Loucy (cell line): Measurements from ENCODE around the gene PIK3CB.
"Not testable (repeated sequence)": the region's sequence is repeated elsewhere in the genome, so short reads cannot be mapped to it uniquely, and the experiment has no call there.

ENCODE experiments used
- EZH2phosphoT487 ChIP-seq: fragments of 200-600 bp; IDR thresholded peaks from 2 replicates; pipeline ENCODE4 v1.6.1; 2018; ENCODE audit warnings: antibody characterized with exemption, mild to moderate bottlenecking, moderate library complexity, borderline replicate concordance
- TF ChIP-seq, protein P1 (sequence below): fragments of 200-600 bp; sonication (generic); conservative IDR thresholded peaks from 2 replicates; pipeline ENCODE4 v1.5.1; 2014; ENCODE audit warnings: mild to moderate bottlenecking, antibody characterized with exemption, low read length

DNA sequence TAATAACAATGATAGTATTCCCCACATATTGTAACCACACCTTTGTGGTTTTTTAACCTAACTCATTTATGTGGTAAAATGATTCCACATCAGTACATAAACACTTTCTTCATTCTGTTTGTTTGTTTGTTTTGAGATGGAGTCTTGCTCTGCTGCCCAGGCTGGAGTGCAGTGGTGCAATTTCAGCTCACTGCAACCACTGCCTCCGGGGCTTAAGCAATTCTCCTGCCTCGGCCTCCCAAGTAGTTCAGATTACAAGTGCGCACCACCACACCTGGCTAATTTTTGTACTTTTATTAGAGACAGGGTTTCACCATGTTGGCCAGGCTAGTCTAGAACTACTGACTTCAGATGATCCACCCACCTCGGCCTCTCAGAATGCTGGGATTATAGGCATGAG is 14.3 kb downstream of the PIK3CB start:
- TF ChIP-seq, protein P1, sequence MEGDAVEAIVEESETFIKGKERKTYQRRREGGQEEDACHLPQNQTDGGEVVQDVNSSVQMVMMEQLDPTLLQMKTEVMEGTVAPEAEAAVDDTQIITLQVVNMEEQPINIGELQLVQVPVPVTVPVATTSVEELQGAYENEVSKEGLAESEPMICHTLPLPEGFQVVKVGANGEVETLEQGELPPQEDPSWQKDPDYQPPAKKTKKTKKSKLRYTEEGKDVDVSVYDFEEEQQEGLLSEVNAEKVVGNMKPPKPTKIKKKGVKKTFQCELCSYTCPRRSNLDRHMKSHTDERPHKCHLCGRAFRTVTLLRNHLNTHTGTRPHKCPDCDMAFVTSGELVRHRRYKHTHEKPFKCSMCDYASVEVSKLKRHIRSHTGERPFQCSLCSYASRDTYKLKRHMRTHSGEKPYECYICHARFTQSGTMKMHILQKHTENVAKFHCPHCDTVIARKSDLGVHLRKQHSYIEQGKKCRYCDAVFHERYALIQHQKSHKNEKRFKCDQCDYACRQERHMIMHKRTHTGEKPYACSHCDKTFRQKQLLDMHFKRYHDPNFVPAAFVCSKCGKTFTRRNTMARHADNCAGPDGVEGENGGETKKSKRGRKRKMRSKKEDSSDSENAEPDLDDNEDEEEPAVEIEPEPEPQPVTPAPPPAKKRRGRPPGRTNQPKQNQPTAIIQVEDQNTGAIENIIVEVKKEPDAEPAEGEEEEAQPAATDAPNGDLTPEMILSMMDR: not testable (repeated sequence)
- TF ChIP-seq EZH2phosphoT487: not testable (repeated sequence)
